Suprapubic skin (tissue), 4 donors: Measurements from ENCODE around the gene NKAIN4.

ENCODE experiments used
- POLR2A ChIP-seq, 2 donors: fragments of 450-650 bp; IDR thresholded peaks; one replicate each; pipeline ENCODE4 v1.6.1; 2017; ENCODE audit warnings: antibody characterized with exemption in 2 of 2, mild to moderate bottlenecking in 2 of 2, moderate library complexity in 2 of 2
- POLR2AphosphoS5 ChIP-seq, 3 donors: sonication (generic); formaldehyde crosslinking; IDR thresholded peaks; one replicate each; pipeline ENCODE4 v1.6.1; 2017; ENCODE audit warnings: antibody characterized with exemption in 3 of 3
- TF ChIP-seq, protein P1 (sequence below), 2 donors: fragments of 200-600 bp in 1 of 2; fragments of 450-650 bp in 1 of 2; sonication (generic) in 1 of 2; IDR thresholded peaks; one replicate each; pipeline ENCODE4 v1.5.1; 2016 to 2019; ENCODE audit warnings: antibody characterized with exemption in 2 of 2, mild to moderate bottlenecking in 1 of 2, moderate library complexity in 1 of 2

DNA sequence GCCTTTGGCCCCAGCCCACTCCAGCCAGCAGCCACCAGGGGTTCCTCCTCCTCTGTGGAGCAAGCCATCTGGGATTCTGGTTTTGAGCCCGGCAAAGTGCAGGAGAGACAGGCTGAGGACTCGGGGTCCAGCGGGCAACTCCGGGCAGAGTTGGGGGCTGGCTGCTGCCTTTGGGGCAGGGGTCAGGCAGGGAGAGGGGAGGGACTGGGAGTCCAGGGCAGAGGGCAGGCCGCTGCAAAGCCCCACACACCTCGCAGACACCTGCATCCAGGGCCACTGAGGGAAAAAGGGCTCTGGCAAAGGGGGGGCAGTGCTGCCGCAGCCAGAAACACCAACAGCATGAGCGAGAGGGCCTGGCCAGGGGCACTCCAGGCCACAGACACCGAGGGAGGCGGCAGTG is 9.8 kb downstream of the NKAIN4 start:
- TF ChIP-seq, protein P1, sequence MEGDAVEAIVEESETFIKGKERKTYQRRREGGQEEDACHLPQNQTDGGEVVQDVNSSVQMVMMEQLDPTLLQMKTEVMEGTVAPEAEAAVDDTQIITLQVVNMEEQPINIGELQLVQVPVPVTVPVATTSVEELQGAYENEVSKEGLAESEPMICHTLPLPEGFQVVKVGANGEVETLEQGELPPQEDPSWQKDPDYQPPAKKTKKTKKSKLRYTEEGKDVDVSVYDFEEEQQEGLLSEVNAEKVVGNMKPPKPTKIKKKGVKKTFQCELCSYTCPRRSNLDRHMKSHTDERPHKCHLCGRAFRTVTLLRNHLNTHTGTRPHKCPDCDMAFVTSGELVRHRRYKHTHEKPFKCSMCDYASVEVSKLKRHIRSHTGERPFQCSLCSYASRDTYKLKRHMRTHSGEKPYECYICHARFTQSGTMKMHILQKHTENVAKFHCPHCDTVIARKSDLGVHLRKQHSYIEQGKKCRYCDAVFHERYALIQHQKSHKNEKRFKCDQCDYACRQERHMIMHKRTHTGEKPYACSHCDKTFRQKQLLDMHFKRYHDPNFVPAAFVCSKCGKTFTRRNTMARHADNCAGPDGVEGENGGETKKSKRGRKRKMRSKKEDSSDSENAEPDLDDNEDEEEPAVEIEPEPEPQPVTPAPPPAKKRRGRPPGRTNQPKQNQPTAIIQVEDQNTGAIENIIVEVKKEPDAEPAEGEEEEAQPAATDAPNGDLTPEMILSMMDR (IDR thresholded peaks at IDR 0.05): no peak
- no peak for TF ChIP-seq POLR2AphosphoS5 (IDR thresholded peaks at IDR 0.05)
- TF ChIP-seq POLR2A (IDR thresholded peaks at IDR 0.05): no peak
